ENCODE results near the gene FBXL17. TPM values are rescaled to one million over a fixed set of nuclear protein-coding genes. Genes with fewer than 3 reads are reported as not detected.

The FBXL17 gene
- total RNA-seq, 1 experiment from 2014 or later: 3.5 TPM

DNA sequence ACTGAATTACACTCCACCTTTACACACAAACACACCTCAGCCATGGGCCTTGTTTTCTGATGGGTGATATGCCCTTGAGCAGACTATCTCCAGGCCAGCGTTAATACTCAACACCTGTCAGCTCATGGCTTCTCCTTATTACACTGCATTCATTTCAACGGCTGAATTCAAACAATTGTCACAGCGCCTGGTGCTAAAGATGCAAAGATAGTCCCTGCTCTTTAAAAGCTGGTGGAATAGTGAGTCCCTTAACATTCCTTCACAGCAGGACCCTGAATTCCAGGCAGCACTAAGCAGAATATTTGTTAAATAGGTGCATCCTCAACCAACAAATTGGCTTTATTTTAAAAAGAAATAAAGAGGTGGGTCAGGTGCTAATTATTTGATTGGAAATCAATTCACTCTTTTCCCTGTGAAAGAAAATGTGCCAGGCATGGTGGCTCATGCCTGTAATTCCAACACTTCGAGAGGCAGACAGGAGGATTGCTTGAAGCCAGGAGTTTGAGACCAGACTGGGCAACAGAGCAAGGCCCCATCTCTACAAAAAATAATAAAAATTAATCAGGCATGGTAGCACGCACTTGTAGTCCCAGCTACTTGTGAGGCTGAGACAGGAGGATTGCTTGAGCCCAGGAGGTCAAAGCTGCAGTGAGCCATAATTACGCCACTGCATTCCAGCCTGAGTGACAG is 555.4 kb downstream of the FBXL17 start (continued):
- TF ChIP-seq USF2 (CRISPR knock-in tag; IDR thresholded peaks at IDR 0.05) (no peak), MYBL2 (CRISPR knock-in tag; IDR thresholded peaks at IDR 0.05) (0 out of 2 replicates have a peak, but pooled peaks have one; percentile 36), CDX4 (CRISPR knock-in tag; IDR thresholded peaks at IDR 0.05; ENCODE audit: borderline replicate concordance) (no peak), RORB (CRISPR knock-in tag; IDR thresholded peaks at IDR 0.05) (no peak), GABPB1 (CRISPR knock-in tag; IDR thresholded peaks at IDR 0.05) (no peak), TP53 (CRISPR knock-in tag; IDR thresholded peaks at IDR 0.05) (no peak), TEAD1 (CRISPR knock-in tag; IDR thresholded peaks at IDR 0.05) (peak; percentile 48; the same call in 1 of the 2 replicates), IRF1 (CRISPR knock-in tag; IDR thresholded peaks at IDR 0.05) (no peak)
- TF ChIP-seq, protein P1, sequence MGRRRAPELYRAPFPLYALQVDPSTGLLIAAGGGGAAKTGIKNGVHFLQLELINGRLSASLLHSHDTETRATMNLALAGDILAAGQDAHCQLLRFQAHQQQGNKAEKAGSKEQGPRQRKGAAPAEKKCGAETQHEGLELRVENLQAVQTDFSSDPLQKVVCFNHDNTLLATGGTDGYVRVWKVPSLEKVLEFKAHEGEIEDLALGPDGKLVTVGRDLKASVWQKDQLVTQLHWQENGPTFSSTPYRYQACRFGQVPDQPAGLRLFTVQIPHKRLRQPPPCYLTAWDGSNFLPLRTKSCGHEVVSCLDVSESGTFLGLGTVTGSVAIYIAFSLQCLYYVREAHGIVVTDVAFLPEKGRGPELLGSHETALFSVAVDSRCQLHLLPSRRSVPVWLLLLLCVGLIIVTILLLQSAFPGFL (CRISPR knock-in tag; IDR thresholded peaks at IDR 0.05; ENCODE audit: borderline replicate concordance): no peak

GRCh38 chr5:107824821-107825220 is 557.1 kb downstream of the FBXL17 start:
- peaks cover 16% of the 10 kb centered on the region for H3K9me3 Mint-ChIP-seq
- H3K27me3 Mint-ChIP-seq (ENCODE audit: low read depth): no peaks in the 10 kb centered on the region
- no peak overlapping the region for H3K27ac Mint-ChIP-seq
- peaks cover 15% of the 10 kb centered on the region for H3K36me3 Mint-ChIP-seq
- DNase-seq (ENCODE audit: low spot score) (no peak), ATAC-seq (no peak)
- ChIA-PET POLR2A (no interaction called here), CTCF (no interaction called here)
- no peak overlapping the region for H3K4me3 Mint-ChIP-seq
- peaks cover 29% of the 10 kb centered on the region for H3K4me1 Mint-ChIP-seq
- TF ChIP-seq NFYB (CRISPR knock-in tag; conservative IDR thresholded peaks at IDR 0.05; ENCODE audit: low read depth): no peak
- TF ChIP-seq HMGXB4 (CRISPR knock-in tag; IDR thresholded peaks at IDR 0.05): no peak
- TF ChIP-seq PRDM15 (CRISPR knock-in tag; IDR thresholded peaks at IDR 0.05): no peak
- TF ChIP-seq ZBTB43 (CRISPR knock-in tag; IDR thresholded peaks at IDR 0.05): no peak
- TF ChIP-seq NR2C2 (CRISPR knock-in tag; IDR thresholded peaks at IDR 0.05): no peak
- no peak for TF ChIP-seq GRHL2 (CRISPR knock-in tag; IDR thresholded peaks at IDR 0.05; ENCODE audit: insufficient replicate concordance, severe bottlenecking)
- TF ChIP-seq IRF1 (CRISPR knock-in tag; IDR thresholded peaks at IDR 0.05): no peak
- TF ChIP-seq ZNF423 (CRISPR knock-in tag; IDR thresholded peaks at IDR 0.05): no peak
- no peak for TF ChIP-seq TP53 (CRISPR knock-in tag; IDR thresholded peaks at IDR 0.05)
- no peak for TF ChIP-seq ZNF532 (CRISPR knock-in tag; IDR thresholded peaks at IDR 0.05; ENCODE audit: borderline replicate concordance)
- no peak for TF ChIP-seq ZBTB21 (CRISPR knock-in tag; IDR thresholded peaks at IDR 0.05; ENCODE audit: borderline replicate concordance)
- no peak for TF ChIP-seq ZNF317 (CRISPR knock-in tag; IDR thresholded peaks at IDR 0.05; ENCODE audit: borderline replicate concordance, low read depth)

Measured in WTC11 (cell line).